Progenitor cell of endocrine pancreas (in vitro differentiated cells): ENCODE results near the gene HLA-E. TPM values are rescaled to one million over a fixed set of nuclear protein-coding genes. Genes with fewer than 3 reads are reported as not detected.

Source experiments
- DNase-seq: peaks from one replicate; pipeline ENCODE4 v3.0.0; 2021; ENCODE audit warnings: low spot score; ENCODE audit not compliant: unreplicated experiment
- H3K27ac Mint-ChIP-seq: 2 replicates; pipeline ENCODE4 v1.8.0; 2021; ENCODE audit warnings: mild to moderate bottlenecking, moderate library complexity, mixed read lengths
- H3K27me3 Mint-ChIP-seq: 2 replicates; pipeline ENCODE4 v1.8.0; 2021; ENCODE audit warnings: mixed read lengths
- H3K36me3 Mint-ChIP-seq: 2 replicates; pipeline ENCODE4 v1.8.0; 2022; ENCODE audit warnings: mixed read lengths; ENCODE audit not compliant: insufficient read depth
- H3K4me1 Mint-ChIP-seq: 2 replicates; pipeline ENCODE4 v1.8.0; 2021; ENCODE audit warnings: low read depth, mixed read lengths
- H3K4me3 Mint-ChIP-seq: 2 replicates; pipeline ENCODE4 v1.8.0; 2021; ENCODE audit warnings: low read depth, mild to moderate bottlenecking, moderate library complexity, mixed read lengths
- H3K9me3 Mint-ChIP-seq: 2 replicates; pipeline ENCODE4 v1.8.0; 2021; ENCODE audit warnings: low read depth, mixed read lengths
- total RNA-seq: library from RNA; stranded (reverse); gene quantifications from 2 replicates; pipeline ENCODE4 v1.2.1, GENCODE V29; 2021
- TF ChIP-seq, protein P1 (sequence below): fragments of 200-600 bp; sonication (generic); IDR thresholded peaks from one replicate; pipeline ENCODE4 v1.5.0; 2021; ENCODE audit warnings: antibody characterized with exemption, mild to moderate bottlenecking; ENCODE audit not compliant: unreplicated experiment

Gene HLA-E
- total RNA-seq, 1 donor from 2014 or later = 27.6 TPM

GRCh38 chr6:30500421-30501355, 11.4 kb downstream of the HLA-E start:
- no peaks in the 10 kb centered on the region for H3K9me3 Mint-ChIP-seq
- H3K27me3 Mint-ChIP-seq = peaks cover 4% of the 10 kb centered on the region
- H3K36me3 Mint-ChIP-seq = no peaks in the 10 kb centered on the region
- no peak overlapping the region for H3K4me3 Mint-ChIP-seq
- H3K27ac Mint-ChIP-seq = no peak overlapping the region
- DNase-seq = no peak
- peaks cover 3% of the 10 kb centered on the region for H3K4me1 Mint-ChIP-seq
- TF ChIP-seq, protein P1, sequence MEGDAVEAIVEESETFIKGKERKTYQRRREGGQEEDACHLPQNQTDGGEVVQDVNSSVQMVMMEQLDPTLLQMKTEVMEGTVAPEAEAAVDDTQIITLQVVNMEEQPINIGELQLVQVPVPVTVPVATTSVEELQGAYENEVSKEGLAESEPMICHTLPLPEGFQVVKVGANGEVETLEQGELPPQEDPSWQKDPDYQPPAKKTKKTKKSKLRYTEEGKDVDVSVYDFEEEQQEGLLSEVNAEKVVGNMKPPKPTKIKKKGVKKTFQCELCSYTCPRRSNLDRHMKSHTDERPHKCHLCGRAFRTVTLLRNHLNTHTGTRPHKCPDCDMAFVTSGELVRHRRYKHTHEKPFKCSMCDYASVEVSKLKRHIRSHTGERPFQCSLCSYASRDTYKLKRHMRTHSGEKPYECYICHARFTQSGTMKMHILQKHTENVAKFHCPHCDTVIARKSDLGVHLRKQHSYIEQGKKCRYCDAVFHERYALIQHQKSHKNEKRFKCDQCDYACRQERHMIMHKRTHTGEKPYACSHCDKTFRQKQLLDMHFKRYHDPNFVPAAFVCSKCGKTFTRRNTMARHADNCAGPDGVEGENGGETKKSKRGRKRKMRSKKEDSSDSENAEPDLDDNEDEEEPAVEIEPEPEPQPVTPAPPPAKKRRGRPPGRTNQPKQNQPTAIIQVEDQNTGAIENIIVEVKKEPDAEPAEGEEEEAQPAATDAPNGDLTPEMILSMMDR = no peak

DNA sequence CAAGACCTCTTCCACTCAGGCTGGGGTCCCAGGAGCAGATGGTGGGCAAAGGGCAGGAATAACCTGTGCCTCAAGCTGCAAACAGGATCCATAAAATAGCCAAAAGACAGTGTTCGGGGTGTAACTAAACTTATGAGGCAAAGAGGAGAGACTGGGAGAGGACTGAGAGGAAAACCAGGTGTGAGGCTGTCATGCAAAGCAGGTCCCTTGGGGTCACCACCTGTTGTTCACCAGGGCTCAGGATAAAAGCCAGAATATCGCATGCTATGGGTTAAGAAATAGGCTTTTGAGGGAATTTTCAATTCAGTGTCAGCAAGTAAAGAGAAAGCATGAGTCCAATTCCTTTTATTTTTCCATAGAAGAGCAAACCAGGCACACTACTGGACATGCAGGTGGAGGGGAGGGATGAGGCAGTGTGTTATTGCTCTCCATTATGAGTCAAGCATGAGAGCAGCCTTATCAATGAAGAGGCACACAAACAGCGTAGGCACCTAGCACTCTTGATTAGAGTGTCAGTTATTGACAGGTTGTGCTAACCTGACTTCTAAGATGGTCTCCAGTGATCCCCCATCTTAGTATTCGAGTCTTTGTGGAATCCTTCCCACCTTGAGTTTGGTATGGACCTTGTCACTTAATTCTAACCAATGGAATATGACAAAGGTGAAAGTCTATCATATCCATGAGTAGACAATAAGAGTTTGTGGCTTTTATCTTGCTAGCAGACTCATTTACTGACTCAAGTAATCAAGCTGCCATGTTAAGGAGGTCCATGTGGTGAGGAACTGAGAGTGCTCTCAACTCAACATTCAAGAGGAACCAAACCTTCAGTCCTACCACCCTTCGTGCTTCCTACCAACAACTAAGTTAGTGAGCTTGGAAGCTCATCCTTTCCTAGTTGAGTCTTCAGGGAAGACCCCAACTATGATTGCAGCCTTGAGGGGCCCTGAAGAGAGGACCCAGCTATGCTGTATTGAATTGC, 18.8 kb downstream of the HLA-E start:
- H3K36me3 Mint-ChIP-seq = no peaks in the 10 kb centered on the region
- H3K27ac Mint-ChIP-seq = no peak overlapping the region
- H3K27me3 Mint-ChIP-seq = peaks cover 10% of the 10 kb centered on the region
- H3K4me1 Mint-ChIP-seq = no peaks in the 10 kb centered on the region
- no peaks in the 10 kb centered on the region for H3K9me3 Mint-ChIP-seq
- DNase-seq = no peak
- H3K4me3 Mint-ChIP-seq = no peak overlapping the region
- TF ChIP-seq, protein P1 = no peak

DNA sequence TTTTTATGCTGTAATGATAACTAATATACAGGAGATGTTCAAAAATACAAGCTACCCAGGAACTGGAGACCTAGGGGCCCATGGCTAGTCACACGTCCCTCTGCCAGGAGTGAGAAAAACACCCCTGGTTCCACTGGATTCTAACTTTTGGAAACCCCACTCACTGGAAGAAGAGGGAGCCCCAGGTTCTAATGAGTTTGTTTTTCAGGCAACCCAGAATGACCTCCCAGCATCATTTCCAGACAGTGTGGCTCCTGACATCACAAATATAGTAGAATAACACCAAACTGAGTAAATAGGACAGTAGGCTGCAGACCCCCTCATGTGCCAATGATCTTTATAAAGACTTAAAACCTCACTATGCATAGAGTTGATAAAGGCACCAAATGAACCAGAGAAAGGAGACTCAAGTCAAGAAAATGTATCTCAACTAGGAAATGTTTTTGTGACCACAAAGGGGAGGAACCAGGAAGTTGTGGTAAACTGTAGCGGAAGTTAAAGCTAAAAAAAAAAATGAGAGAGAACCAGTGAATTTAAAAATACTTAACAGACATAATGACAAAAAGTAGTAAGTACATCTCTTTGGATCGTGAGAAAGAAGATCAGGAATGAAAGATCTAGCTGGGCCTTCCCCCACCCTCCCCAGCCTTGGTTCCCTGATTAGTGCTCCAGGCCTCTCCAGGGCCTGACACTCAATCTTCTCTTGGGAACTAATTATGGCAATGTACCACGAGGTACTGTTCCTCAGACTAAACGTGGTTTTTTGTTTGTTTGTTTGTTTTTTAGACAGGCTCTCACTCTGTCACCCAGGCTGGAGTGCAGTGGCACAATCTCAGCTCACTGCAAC, 19.8 kb downstream of the HLA-E start:
- no peak overlapping the region for H3K4me3 Mint-ChIP-seq
- no peak for DNase-seq
- H3K27ac Mint-ChIP-seq = no peak overlapping the region
- H3K36me3 Mint-ChIP-seq = no peaks in the 10 kb centered on the region
- TF ChIP-seq, protein P1 = no peak
- no peaks in the 10 kb centered on the region for H3K9me3 Mint-ChIP-seq
- peaks cover 11% of the 10 kb centered on the region for H3K27me3 Mint-ChIP-seq
- H3K4me1 Mint-ChIP-seq = no peaks in the 10 kb centered on the region

- H3K27ac Mint-ChIP-seq = no peak overlapping the region
- no peak overlapping the region for H3K4me3 Mint-ChIP-seq
- no peaks in the 10 kb centered on the region for H3K4me1 Mint-ChIP-seq
- H3K27me3 Mint-ChIP-seq = peaks cover 21% of the 10 kb centered on the region
- DNase-seq = no peak
- no peaks in the 10 kb centered on the region for H3K9me3 Mint-ChIP-seq
- H3K36me3 Mint-ChIP-seq = no peaks in the 10 kb centered on the region
- TF ChIP-seq, protein P1 = no peak
Measured at GRCh38 chr6:30510419-30511168, 21.3 kb downstream of the HLA-E start.
